T-helper 1 cell treated with Interleukin-12 subunit alpha and Interleukin-12 subunit beta and Interleukin-4 antibody, amounts not matched to agents 30 μg/mL and 1 μg/mL, for 36 hours (primary cell): ENCODE data around the gene NEK11.

Source experiments
- H3K27ac Mint-ChIP-seq: one replicate; pipeline ENCODE4 v1.8.0; 2021; ENCODE audit warnings: mild to moderate bottlenecking, mixed read lengths
- H3K27me3 Mint-ChIP-seq: one replicate; pipeline ENCODE4 v1.8.0; 2021; ENCODE audit warnings: low read depth, mixed read lengths
- H3K36me3 Mint-ChIP-seq: one replicate; pipeline ENCODE4 v1.8.0; 2021; ENCODE audit warnings: low read depth, mixed read lengths
- H3K4me1 Mint-ChIP-seq: one replicate; pipeline ENCODE4 v1.8.0; 2021; ENCODE audit warnings: low read depth, mixed read lengths
- H3K4me3 Mint-ChIP-seq: one replicate; pipeline ENCODE4 v1.8.0; 2021; ENCODE audit warnings: mild to moderate bottlenecking, moderate library complexity, mixed read lengths
- H3K9me3 Mint-ChIP-seq: one replicate; pipeline ENCODE4 v1.8.0; 2021; ENCODE audit warnings: mixed read lengths

NEK11 gene

GRCh38 chr3:131072845-131073244, 46.2 kb downstream of the NEK11 start:
- Mint-ChIP-seq H3K4me1 (peaks cover 10% of the 10 kb centered on the region), H3K27ac (no peak overlapping the region), H3K9me3 (no peaks in the 10 kb centered on the region), H3K36me3 (no peaks in the 10 kb centered on the region), H3K27me3 (peaks cover 34% of the 10 kb centered on the region), H3K4me3 (no peak overlapping the region)

GRCh38 chr3:131075632-131076328, 49.1 kb downstream of the NEK11 start:
- peaks cover 6% of the 10 kb centered on the region for H3K4me1 Mint-ChIP-seq
- H3K9me3 Mint-ChIP-seq: no peaks in the 10 kb centered on the region
- H3K36me3 Mint-ChIP-seq: no peaks in the 10 kb centered on the region
- H3K4me3 Mint-ChIP-seq: no peak overlapping the region
- H3K27ac Mint-ChIP-seq: no peak overlapping the region
- H3K27me3 Mint-ChIP-seq: peaks cover 29% of the 10 kb centered on the region

- Mint-ChIP-seq H3K9me3 (no peaks in the 10 kb centered on the region), H3K27me3 (peaks cover 17% of the 10 kb centered on the region), H3K4me3 (no peak overlapping the region), H3K27ac (no peak overlapping the region), H3K36me3 (no peaks in the 10 kb centered on the region), H3K4me1 (no peaks in the 10 kb centered on the region)
These were observed 51.2 kb downstream of the NEK11 start for GRCh38 chr3:131077904-131078303.

GRCh38 chr3:131079086-131079485, 52.4 kb downstream of the NEK11 start:
- no peaks in the 10 kb centered on the region for H3K9me3 Mint-ChIP-seq
- H3K27ac Mint-ChIP-seq: no peak overlapping the region
- H3K4me1 Mint-ChIP-seq: peaks cover 3% of the 10 kb centered on the region
- no peaks in the 10 kb centered on the region for H3K36me3 Mint-ChIP-seq
- H3K4me3 Mint-ChIP-seq: no peak overlapping the region
- H3K27me3 Mint-ChIP-seq: peaks cover 13% of the 10 kb centered on the region

- Mint-ChIP-seq H3K27me3 (peaks cover 15% of the 10 kb centered on the region), H3K4me3 (no peak overlapping the region)
These were observed 54.5 kb downstream of the NEK11 start for GRCh38 chr3:131081224-131081623.

GRCh38 chr3:131082246-131082645, 55.6 kb downstream of the NEK11 start:
- H3K4me3 Mint-ChIP-seq: no peak overlapping the region

More at GRCh38 chr3:131081224-131081623, 54.5 kb downstream of the NEK11 start:
- Mint-ChIP-seq H3K36me3 (no peaks in the 10 kb centered on the region), H3K27ac (no peak overlapping the region), H3K9me3 (no peaks in the 10 kb centered on the region), H3K4me1 (peaks cover 3% of the 10 kb centered on the region)

GRCh38 chr3:131082871-131083863, 56.5 kb downstream of the NEK11 start:
- Mint-ChIP-seq H3K27me3 (peaks cover 7% of the 10 kb centered on the region), H3K9me3 (no peaks in the 10 kb centered on the region), H3K4me3 (no peak overlapping the region), H3K4me1 (peaks cover 3% of the 10 kb centered on the region), H3K27ac (no peak overlapping the region), H3K36me3 (no peaks in the 10 kb centered on the region)

More at GRCh38 chr3:131082246-131082645, 55.6 kb downstream of the NEK11 start:
- Mint-ChIP-seq H3K27ac (no peak overlapping the region), H3K27me3 (peaks cover 12% of the 10 kb centered on the region), H3K4me1 (peaks cover 3% of the 10 kb centered on the region), H3K9me3 (no peaks in the 10 kb centered on the region), H3K36me3 (no peaks in the 10 kb centered on the region)

GRCh38 chr3:131091768-131092167, 65.1 kb downstream of the NEK11 start:
- Mint-ChIP-seq H3K4me3 (no peak overlapping the region), H3K4me1 (no peaks in the 10 kb centered on the region), H3K36me3 (no peaks in the 10 kb centered on the region), H3K9me3 (no peaks in the 10 kb centered on the region), H3K27ac (no peak overlapping the region), H3K27me3 (no peaks in the 10 kb centered on the region)

GRCh38 chr3:131107637-131108433, 81.2 kb downstream of the NEK11 start:
- no peak overlapping the region for H3K4me3 Mint-ChIP-seq
- no peaks in the 10 kb centered on the region for H3K27me3 Mint-ChIP-seq
- H3K36me3 Mint-ChIP-seq: no peaks in the 10 kb centered on the region
- peaks cover 1% of the 10 kb centered on the region for H3K4me1 Mint-ChIP-seq
- no peak overlapping the region for H3K27ac Mint-ChIP-seq
- peaks cover 8% of the 10 kb centered on the region for H3K9me3 Mint-ChIP-seq

- H3K9me3 Mint-ChIP-seq: peaks cover 3% of the 10 kb centered on the region
- H3K4me1 Mint-ChIP-seq: peaks cover 1% of the 10 kb centered on the region
- H3K27ac Mint-ChIP-seq: no peak overlapping the region
- no peaks in the 10 kb centered on the region for H3K27me3 Mint-ChIP-seq
- H3K4me3 Mint-ChIP-seq: no peak overlapping the region
- H3K36me3 Mint-ChIP-seq: no peaks in the 10 kb centered on the region
These were observed 82.5 kb downstream of the NEK11 start for GRCh38 chr3:131109156-131109555.

- Mint-ChIP-seq H3K36me3 (no peaks in the 10 kb centered on the region), H3K4me1 (peaks cover 1% of the 10 kb centered on the region), H3K9me3 (no peaks in the 10 kb centered on the region), H3K27me3 (no peaks in the 10 kb centered on the region), H3K27ac (no peak overlapping the region), H3K4me3 (no peak overlapping the region)
These were observed 83.4 kb downstream of the NEK11 start for GRCh38 chr3:131110087-131110486.

- Mint-ChIP-seq H3K36me3 (no peaks in the 10 kb centered on the region), H3K4me1 (no peaks in the 10 kb centered on the region), H3K4me3 (no peak overlapping the region), H3K9me3 (no peaks in the 10 kb centered on the region), H3K27ac (no peak overlapping the region), H3K27me3 (no peaks in the 10 kb centered on the region)
These were observed 87.6 kb downstream of the NEK11 start for GRCh38 chr3:131114256-131114655.

- H3K4me3 Mint-ChIP-seq: no peak overlapping the region
- H3K27ac Mint-ChIP-seq: no peak overlapping the region
- H3K4me1 Mint-ChIP-seq: no peaks in the 10 kb centered on the region
- H3K9me3 Mint-ChIP-seq: no peaks in the 10 kb centered on the region
- no peaks in the 10 kb centered on the region for H3K27me3 Mint-ChIP-seq
- H3K36me3 Mint-ChIP-seq: no peaks in the 10 kb centered on the region
These were observed 99.0 kb downstream of the NEK11 start for GRCh38 chr3:131125684-131126083.

- Mint-ChIP-seq H3K27me3 (peaks cover 3% of the 10 kb centered on the region), H3K4me1 (no peaks in the 10 kb centered on the region), H3K4me3 (no peak overlapping the region)
These were observed 114.2 kb downstream of the NEK11 start for GRCh38 chr3:131140891-131141290.

More at GRCh38 chr3:131140891-131141290, 114.2 kb downstream of the NEK11 start:
- Mint-ChIP-seq H3K9me3 (no peaks in the 10 kb centered on the region), H3K36me3 (no peaks in the 10 kb centered on the region), H3K27ac (no peak overlapping the region)
